Transverse colon (tissue), 4 donors: ENCODE data around the gene ADGRA3. TPM values are rescaled to one million over a fixed set of nuclear protein-coding genes. Genes with fewer than 3 reads are reported as not detected.

Source experiments
- DNase-seq: peaks from one replicate; pipeline ENCODE4 v3.0.0-alpha.2; 2019
- H3K27ac ChIP-seq, 4 donors: fragments of 200-600 bp; sonication (generic); 2 replicates each; pipeline ENCODE4 v1.5.1; 2016 to 2018; ENCODE audit warnings: inconsistent platforms in 4 of 4
- H3K27me3 ChIP-seq: fragments of 200-600 bp; sonication (generic); 2 replicates; pipeline ENCODE4 v1.5.1; 2017; ENCODE audit warnings: inconsistent platforms
- H3K36me3 ChIP-seq, 4 donors: fragments of 200-600 bp; sonication (generic); 2 replicates each; pipeline ENCODE4 v1.5.1; 2017 to 2019; ENCODE audit warnings: inconsistent platforms in 4 of 4
- H3K4me1 ChIP-seq, 4 donors: fragments of 200-600 bp; sonication (generic); 2 replicates each; pipeline ENCODE4 v1.5.1; 2017 to 2020; ENCODE audit warnings: inconsistent platforms in 4 of 4
- H3K4me3 ChIP-seq, 4 donors: fragments of 200-600 bp; sonication (generic); 1 replicate in 1 of 4; 2 replicates in 3 of 4; pipeline versions ENCODE4 v1.5.1 to v1.6.1; 2017 to 2019; ENCODE audit warnings: inconsistent platforms in 4 of 4
- H3K9me3 ChIP-seq, 2 donors: fragments of 200-600 bp; sonication (generic); 2 replicates each; pipeline ENCODE4 v1.5.1; 2017 to 2019; ENCODE audit warnings: inconsistent platforms in 2 of 2
- EP300 ChIP-seq: sonication (generic); formaldehyde crosslinking; IDR thresholded peaks from one replicate; pipeline ENCODE4 v1.6.1; 2017; ENCODE audit warnings: antibody characterized with exemption, low read depth
- POLR2A ChIP-seq: fragments of 450-650 bp; IDR thresholded peaks from one replicate; pipeline ENCODE4 v1.6.1; 2016; ENCODE audit warnings: antibody characterized with exemption, mild to moderate bottlenecking, moderate library complexity
- POLR2AphosphoS5 ChIP-seq, 3 donors: sonication (generic); formaldehyde crosslinking; IDR thresholded peaks; one replicate each; pipeline ENCODE4 v1.6.1; 2016; ENCODE audit warnings: antibody characterized with exemption in 3 of 3
- WGBS, 2 donors: methylation state at CpG; one replicate each; pipeline ENCODE4 v1.1.5; 2018; ENCODE audit warnings: low coverage in 1 of 2; 5-methylcytosine and 5-hydroxymethylcytosine counted together
- in situ Hi-C, 4 donors: fragments of 200-750 bp; cut with MboI; loops; one replicate each; pipeline versions ENCODE4 v1.15.0 to v1.15.1; 2017; ENCODE audit warnings: low sequenced_read_pairs in 3 of 4, low pct_ligation_motif_present in 1 of 4, low pct_unique_long_range_greater_than_20kb in 1 of 4
- intact Hi-C: fragments of 100-400 bp; cut with DNase I; formaldehyde crosslinking; loops from one replicate; pipeline ENCODE4 v1.15.1; 2023; ENCODE audit warnings: low total_unique reads
- total RNA-seq, 4 donors: library from RNA; depleted of rRNA; stranded (reverse); fragments of >200 nt; gene quantifications; one replicate each; pipeline ENCODE4 v1.1.0, GENCODE V29; 2016
- TF ChIP-seq, protein P1 (sequence below), 5 experiments: fragments of 200-600 bp in 3 of 5; fragments of 450-650 bp in 2 of 5; sonication (generic) in 3 of 5; IDR thresholded peaks; 1 replicate in 2 of 5; 2 replicates in 3 of 5; pipeline ENCODE4 v1.5.1; 2016 to 2017; ENCODE audit warnings: antibody characterized with exemption in 5 of 5, inconsistent platforms in 3 of 5, mild to moderate bottlenecking in 2 of 5, moderate library complexity in 1 of 5

The ADGRA3 gene
- total RNA-seq, 4 donors from 2014 or later, result 76.7 to 126 (median 91.1) TPM

DNA sequence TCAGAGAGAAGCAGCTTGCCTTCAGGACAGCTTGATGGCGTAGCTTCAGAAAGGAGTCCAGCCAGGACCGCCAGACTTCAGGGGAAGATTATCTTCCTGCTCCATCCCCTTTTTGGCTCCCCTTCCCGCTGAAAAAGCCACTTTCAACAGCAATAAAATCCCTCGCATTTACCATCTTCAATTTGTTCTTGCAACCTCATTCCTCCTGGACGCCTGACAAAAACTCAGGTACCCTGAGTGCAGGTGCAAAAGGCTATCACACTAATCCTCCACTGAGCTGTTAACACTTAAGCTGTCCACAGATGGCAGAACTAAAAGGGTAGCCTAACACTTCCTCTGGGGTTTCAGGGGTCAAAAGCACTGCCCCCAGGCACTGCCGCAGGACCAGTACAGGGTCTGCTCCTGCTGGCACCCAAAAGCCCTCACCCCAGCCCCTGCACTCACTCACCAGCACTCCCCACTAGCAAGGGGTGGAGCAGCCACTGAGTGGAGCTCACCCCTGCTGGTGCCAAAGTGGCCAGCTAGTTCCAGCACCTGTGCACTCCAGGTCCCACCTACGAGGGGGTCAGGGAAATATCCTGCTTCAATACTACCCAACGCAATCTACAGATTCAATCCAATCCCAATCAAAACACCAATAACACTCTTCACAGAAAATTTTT is 145.8 kb downstream of the ADGRA3 start:
- intact Hi-C loops (no loop called here), in situ Hi-C loops (no loop called here)
- Histone ChIP-seq H3K36me3 (no peaks in the 10 kb centered on the region), H3K27ac (no peak overlapping the region), H3K9me3 (no peaks in the 10 kb centered on the region), H3K27me3 (no peaks in the 10 kb centered on the region), H3K4me3 (no peak overlapping the region), H3K4me1 (no peaks in the 10 kb centered on the region)
- DNase-seq, result no peak
- 60 to 84% methylated on average over 1 to 8 of the region's 8 CpGs for WGBS, 2 donors
- no peak for TF ChIP-seq EP300
- no peak for TF ChIP-seq POLR2AphosphoS5 (IDR thresholded peaks at IDR 0.05)
- TF ChIP-seq POLR2A, result no peak
- TF ChIP-seq, protein P1, sequence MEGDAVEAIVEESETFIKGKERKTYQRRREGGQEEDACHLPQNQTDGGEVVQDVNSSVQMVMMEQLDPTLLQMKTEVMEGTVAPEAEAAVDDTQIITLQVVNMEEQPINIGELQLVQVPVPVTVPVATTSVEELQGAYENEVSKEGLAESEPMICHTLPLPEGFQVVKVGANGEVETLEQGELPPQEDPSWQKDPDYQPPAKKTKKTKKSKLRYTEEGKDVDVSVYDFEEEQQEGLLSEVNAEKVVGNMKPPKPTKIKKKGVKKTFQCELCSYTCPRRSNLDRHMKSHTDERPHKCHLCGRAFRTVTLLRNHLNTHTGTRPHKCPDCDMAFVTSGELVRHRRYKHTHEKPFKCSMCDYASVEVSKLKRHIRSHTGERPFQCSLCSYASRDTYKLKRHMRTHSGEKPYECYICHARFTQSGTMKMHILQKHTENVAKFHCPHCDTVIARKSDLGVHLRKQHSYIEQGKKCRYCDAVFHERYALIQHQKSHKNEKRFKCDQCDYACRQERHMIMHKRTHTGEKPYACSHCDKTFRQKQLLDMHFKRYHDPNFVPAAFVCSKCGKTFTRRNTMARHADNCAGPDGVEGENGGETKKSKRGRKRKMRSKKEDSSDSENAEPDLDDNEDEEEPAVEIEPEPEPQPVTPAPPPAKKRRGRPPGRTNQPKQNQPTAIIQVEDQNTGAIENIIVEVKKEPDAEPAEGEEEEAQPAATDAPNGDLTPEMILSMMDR (IDR thresholded peaks at IDR 0.05), result no peak

DNA sequence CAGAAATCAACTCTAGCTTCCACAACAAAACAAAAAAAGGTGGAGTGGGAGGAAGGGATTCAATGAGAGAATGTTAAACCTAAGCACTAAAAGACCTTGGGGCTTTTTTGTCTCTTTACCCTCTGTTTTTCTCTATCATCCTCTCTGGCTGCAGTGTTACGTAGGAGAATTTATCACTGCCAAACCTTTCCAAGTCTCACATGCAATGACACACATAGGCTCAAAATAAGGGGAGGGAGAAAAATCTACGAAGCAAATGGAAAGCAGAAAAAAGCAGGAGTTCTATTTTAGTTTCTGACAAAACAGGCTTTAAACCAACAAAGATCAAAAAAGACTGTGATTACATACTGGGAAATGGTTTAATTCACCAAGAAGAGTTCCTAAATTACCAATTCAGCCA is 152.1 kb downstream of the ADGRA3 start:
- no peak for TF ChIP-seq EP300
- no peak for TF ChIP-seq POLR2AphosphoS5 (IDR thresholded peaks at IDR 0.05)
- TF ChIP-seq POLR2A, result no peak
- TF ChIP-seq, protein P1 (IDR thresholded peaks at IDR 0.05), result no peak
- Histone ChIP-seq H3K27ac (no peak overlapping the region), H3K27me3 (no peaks in the 10 kb centered on the region), H3K4me3 (no peak overlapping the region), H3K36me3 (no peaks in the 10 kb centered on the region), H3K9me3 (no peaks in the 10 kb centered on the region), H3K4me1 (no peaks in the 10 kb centered on the region)
- WGBS, 2 donors, result 57 to 77% methylated on average over 2 of the region's 2 CpGs
- in situ Hi-C loops, result no loop called here
- intact Hi-C loops, result no loop called here
- no peak for DNase-seq

DNA sequence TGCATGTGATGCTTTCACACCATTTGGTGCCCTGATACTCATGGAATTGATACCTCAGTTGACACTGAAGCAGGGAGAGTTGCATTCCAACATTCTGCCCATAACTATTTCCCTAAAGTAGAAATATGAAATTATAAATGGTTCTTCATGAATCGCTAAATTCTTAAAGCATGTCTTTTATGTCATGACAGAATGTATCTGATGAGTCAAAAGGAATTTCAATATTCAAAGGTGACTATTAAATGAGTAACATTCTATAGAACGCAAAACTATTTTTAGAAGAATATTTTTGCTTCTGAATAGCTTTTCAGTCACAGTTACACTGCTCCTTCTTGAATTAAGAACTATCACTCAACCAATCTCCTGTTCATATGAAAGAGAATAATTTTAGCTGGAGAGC is 152.8 kb downstream of the ADGRA3 start:
- Histone ChIP-seq H3K36me3 (no peaks in the 10 kb centered on the region), H3K4me3 (no peak overlapping the region), H3K9me3 (no peaks in the 10 kb centered on the region), H3K27me3 (no peaks in the 10 kb centered on the region), H3K4me1 (no peaks in the 10 kb centered on the region), H3K27ac (no peak overlapping the region)
- WGBS, 2 donors, result 73 to 92% methylated on average over 2 of the region's 2 CpGs
- in situ Hi-C loops, result no loop called here
- TF ChIP-seq POLR2AphosphoS5 (IDR thresholded peaks at IDR 0.05) (no peak), POLR2A (no peak), EP300 (no peak)
- TF ChIP-seq, protein P1 (IDR thresholded peaks at IDR 0.05), result no peak
- intact Hi-C loops, result no loop called here
- no peak for DNase-seq

DNA sequence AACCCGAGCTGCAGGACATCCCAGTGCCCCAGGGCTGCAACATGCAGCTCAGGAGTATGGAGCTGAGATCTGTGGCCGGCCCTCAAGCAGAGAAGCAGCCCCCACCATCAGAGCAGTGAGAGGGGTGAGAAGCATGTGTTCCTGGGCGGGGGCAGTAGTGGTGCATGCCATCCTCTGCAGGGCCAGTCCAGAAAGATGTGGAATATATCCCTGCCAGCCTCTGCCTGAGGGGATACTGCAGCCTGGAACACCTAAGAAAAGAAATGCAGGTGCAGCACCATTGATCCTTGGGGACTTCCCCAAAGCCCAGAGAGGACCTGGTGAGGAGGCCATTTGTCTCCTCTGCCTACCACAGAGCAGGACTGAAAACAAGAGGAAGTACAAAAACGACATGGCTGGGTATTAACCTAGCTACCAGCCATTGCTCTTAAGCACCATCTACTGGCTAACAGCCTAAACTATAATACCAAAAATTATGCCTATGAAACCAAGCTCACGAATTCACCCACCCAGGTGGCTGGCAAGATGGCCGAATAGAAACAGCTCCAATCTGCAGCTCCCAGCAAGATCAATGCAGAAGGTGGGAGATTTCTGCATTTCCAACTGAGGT is 158.8 kb downstream of the ADGRA3 start:
- no peaks in the 10 kb centered on the region for H3K9me3 ChIP-seq
- in situ Hi-C loops, result no loop called here
- no peaks in the 10 kb centered on the region for H3K4me1 ChIP-seq
- 33 to 52% methylated on average over 3 to 6 of the region's 6 CpGs for WGBS, 2 donors
- no peak for DNase-seq
- no peak overlapping the region for H3K4me3 ChIP-seq
- H3K36me3 ChIP-seq, result no peaks in the 10 kb centered on the region
- H3K27me3 ChIP-seq, result no peaks in the 10 kb centered on the region
- H3K27ac ChIP-seq, result no peak overlapping the region
- TF ChIP-seq POLR2A, result no peak
- TF ChIP-seq, protein P1 (IDR thresholded peaks at IDR 0.05), result peak in 4 of 5 experiments; percentile 12 to 28 (median 21)
- intact Hi-C loops, result no loop called here
